HG02970 (cell line): ENCODE results near the gene INSR.
"Not testable (repeated sequence)": the region's sequence is repeated elsewhere in the genome, so short reads cannot be mapped to it uniquely, and the experiment has no call there.

Experiments used
- ATAC-seq: cut with Tn5 transposase; IDR thresholded peaks from one replicate; pipeline ENCODE4 v1.9.1; 2021; ENCODE audit warnings: mild to moderate bottlenecking, moderate library complexity, moderate number of reproducible peaks; ENCODE audit not compliant: unreplicated experiment, low FRiP score

Gene INSR

DNA sequence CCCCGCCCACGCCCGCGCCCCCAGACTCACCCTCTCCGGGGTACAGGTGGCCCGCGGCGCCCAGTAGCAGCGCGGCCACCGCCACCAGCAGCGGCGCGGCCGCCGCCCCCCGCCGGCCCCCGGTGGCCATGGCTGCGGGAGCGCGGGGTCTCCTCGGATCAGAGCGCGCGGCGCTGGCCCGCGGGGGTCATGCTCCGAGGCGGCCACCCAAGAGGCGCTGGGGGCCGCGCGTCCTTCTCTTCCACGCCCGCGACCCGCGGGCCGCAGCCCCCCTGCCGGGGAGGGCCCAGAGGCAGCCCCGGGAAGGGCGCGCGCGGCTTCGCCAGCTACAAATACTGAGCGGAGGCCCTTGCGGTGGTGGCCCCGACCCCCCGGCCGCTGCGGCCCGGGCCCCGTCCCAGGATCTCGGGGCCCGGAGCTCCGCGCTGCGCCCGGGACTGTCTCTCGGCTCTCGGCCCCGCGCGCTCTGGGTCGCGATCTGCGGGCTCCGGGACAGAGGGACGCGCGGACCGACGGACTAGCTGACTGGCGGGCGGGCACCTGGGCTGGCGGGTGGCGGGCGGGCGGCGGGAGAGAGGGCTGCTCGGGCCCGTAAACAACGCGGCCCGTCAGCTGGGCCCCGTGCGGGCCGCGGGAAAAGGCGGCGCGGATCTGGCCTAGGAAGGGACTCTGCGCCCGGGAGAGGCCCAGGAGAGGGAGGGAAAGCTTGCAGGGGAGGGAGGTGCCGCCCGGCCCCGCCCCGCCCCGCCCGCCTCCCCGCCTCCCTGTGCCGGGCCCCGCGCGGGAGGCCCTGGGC is at the start of gene INSR:
Gene INSR (minus strand): TSS at position 653 of the 796 bp plus-strand sequence. CDS start 523 bp downstream, at position 130.
- ATAC-seq, result no peak

- ATAC-seq, result no peak
Measured at GRCh38 chr19:7342143-7342542, 47.9 kb upstream of the INSR start.

GRCh38 chr19:7340959-7341837 is 47.0 kb upstream of the INSR start:
- ATAC-seq, result no peak

DNA sequence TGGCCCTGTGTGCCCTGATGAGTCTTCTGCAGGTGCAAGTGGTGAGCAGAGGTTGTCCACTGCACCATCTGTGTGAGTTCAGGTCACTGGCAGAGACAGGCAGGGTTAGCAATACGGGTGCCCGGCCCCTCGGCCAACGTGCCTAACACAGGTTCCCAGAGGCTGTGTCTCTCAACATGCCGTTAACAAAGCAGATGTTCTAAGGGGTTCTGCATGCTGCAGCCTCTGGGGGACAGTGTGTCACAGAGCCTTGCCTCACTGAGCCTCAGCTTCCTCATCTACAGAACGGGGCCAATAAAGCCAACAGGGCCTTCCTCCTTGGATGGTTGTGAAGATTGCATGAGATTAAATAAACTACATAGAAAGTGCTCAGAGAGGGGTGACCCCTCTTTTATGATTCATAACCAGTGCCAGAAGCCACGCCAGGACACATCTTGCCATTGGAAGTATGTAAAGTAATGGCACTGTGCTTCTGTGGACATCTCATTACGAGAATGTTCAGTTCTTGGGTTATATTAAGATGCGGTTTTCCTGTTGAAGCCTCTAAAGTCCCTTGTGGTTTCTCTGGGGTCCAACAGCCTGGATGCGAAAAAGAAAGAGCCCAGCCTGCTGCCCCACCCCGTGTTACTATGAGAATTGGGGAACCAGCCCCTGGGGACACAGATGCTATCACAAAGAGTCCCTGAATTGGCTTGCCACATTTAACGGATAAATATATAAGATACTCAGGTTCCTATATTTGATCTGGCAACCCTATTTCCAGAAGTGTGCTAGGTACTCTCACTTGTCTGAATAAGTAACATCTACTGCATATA is 43.4 kb upstream of the INSR start:
- ATAC-seq, result peak; percentile 70

DNA sequence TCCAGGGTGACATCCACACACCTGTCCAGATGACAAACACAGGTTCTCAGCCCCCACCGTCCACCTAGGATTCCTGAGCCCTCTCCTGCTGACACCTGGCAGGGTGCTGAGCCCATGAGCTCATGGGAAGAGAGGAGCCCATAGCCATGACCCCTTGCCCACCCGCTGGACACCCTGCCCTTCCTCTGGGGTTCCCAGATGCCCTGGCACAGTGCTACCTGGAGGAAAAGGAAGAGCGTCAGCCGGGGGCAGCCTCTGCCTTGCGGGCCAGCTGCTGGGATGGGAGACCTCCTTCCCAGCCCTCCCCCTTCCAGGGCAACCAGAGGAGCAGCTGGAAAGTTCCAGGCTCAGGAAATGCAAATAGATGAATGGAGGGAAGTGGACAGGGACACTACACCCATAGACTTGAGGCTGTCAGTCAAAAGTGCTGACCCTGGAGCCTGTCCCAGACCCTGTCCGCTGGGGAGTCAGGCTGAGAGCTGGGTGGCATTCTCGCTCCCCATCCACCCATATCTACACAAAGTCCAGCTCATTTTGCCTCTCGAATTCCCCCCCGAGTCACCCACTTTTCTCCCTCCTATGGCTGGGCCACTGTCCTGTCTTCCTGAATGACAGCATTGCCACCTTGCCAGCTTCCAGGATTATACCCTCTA is 42.2 kb upstream of the INSR start:
- ATAC-seq, result no peak

DNA sequence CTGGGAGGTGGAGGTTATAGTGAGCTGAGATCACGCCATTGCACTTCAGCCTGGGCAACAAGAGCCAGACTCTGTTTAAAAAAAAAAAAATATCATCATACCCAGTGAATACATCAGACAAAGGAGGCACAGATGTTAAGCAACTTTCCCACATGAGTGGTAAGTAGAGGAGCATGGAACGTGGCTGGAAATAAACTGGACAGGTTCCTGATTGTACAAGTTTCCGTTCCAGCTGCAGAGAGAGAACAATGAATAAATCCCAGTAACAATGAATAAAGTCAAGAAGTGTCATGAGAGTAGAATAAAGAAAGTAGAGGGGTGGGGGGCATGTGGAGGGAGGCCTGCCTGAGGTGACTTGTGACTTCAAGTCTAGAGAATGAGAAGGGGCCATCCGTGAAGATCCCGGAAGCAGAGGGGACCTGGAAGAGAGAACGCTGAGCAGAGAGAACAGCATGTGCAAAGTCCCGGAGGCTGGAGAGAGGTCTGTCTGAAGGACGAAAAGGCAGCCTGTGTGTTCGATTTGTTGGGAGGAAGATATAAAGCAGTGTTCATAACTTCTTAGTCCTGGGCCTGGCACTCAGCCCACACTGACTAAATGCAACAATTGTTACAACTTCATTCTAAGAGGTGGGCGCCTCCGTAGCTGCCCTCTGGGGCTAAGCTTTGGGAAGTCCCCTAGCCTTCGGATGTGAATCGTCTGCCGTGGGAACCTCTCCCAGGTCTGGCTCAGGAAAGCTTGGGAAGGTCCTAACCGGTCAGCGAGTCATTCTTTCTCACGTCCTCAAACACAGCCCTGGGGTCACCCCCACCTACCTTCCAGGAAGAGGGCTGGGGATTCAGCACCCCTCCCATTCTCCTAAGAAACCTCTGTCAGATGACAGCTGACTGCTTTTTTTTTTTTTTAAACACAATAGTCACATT is 39.2 kb upstream of the INSR start:
- no peak for ATAC-seq

GRCh38 chr19:7331446-7331845 is 37.2 kb upstream of the INSR start:
- no peak for ATAC-seq

- ATAC-seq, result no peak
Measured at GRCh38 chr19:7328647-7329046, 34.4 kb upstream of the INSR start.

GRCh38 chr19:7327802-7328201 is 33.6 kb upstream of the INSR start:
- no peak for ATAC-seq

- no peak for ATAC-seq
Measured at GRCh38 chr19:7326105-7326877, 32.1 kb upstream of the INSR start.

GRCh38 chr19:7318176-7318575 is 24.0 kb upstream of the INSR start:
- ATAC-seq, result no peak

DNA sequence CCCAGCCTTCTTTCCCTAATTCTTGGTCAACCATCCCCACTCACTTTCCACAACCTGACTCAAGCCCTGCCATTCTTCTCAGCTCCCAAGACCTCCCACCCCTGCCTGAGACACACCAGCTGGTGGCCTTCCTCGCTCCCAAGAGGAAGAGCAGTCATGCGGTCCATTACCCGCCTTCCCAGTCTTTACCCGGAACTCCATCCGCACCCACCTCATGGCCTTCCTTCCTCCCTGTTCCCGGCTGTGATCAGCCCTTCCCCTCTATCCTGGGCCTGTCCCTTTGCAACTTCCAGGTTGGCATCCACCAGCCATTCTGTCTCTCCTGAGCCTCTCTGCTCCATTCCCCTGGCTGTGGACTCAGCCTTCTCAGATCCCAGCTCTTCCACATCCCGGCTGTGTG is 18.6 kb upstream of the INSR start:
- no peak for ATAC-seq

- ATAC-seq, result no peak
Measured at GRCh38 chr19:7311911-7312310, 17.7 kb upstream of the INSR start.

DNA sequence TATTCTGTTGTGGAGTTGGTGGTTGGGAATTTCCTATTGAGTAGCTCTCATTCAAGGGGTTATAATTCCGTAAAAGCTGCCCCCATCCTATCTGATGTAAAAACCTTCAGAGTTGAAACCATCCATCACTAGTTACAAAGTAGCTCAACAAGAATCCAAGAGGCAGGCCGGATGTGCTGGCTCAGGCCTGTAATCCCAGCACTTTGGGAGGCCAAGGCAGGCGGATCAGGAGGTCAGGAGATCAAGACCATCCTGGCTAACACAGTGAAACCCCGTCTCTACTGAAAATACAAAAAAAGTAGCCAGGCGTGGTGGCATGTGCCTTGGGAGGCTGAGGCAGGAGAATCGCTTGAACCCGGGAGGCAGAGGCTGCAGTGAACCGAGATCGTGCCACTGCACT is 14.1 kb upstream of the INSR start:
- ATAC-seq, result not testable (repeated sequence)

DNA sequence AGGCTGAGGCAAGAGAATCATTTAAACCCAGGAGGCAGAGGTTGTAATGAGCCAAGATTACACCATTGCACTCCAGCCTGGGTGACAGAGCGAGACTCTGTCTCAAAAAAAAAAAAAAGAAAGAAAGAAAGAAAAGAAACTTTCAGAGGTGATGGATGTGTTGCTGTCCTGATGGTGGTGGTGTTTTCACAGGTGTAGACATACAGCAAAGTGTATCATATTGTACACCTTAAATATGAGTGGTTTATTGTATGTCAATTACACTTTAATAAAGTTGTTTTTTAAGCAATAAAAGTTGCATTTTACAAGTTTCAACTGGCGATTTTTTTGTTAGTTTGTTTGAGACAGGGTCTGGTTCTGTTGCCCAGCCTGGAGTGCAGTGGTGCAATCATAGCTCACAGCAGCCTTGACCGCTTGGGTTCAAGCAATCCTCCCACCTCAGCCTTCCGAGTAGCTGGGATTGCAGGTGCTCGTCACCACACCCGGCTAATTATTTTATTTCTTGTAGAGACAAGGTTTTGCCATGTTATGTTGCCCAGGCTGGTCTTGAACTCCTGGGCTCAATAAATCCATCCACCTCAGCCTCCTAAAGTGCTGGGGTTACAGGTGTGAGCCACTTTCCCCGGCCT is 13.5 kb upstream of the INSR start:
- no peak for ATAC-seq

DNA sequence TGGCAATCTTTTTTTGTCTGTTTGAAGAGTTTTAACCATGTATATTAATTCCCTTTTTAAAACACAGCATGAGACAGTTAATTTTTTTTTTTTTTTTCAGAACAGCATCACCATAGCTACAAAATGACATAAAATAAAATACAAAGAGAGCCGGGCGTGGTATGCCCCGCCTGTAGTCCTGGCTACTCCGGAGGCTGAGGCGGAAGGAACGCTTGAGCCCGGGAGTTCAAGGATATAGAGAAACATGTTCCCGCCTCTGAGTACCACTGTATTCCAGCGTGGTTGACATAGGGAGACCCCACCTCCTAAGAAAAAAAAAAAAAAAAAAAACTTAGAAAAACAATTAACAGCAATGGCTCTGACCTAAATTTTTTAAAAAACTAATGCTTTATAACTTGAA is 10.0 kb upstream of the INSR start:
- no peak for ATAC-seq

DNA sequence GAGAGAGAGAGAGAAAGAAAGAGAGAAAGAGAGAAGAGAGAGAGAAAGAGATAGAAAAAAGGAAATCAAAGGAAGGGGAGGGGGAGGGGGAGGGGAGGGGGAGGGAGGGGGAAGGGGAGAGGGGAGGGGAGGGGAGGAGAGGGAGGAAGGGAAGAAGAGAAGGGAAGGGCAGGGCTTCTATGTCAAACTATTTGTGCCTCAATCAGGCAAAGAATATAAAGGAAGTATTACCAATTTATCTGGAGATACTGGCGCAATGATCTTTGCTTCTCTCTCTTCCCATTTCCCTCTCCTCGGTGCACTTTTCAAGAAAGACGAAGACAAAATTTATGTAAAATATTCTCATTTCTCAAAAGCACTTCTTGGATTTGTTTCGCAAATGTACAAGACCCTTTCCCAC is 9.3 kb upstream of the INSR start:
- no peak for ATAC-seq

DNA sequence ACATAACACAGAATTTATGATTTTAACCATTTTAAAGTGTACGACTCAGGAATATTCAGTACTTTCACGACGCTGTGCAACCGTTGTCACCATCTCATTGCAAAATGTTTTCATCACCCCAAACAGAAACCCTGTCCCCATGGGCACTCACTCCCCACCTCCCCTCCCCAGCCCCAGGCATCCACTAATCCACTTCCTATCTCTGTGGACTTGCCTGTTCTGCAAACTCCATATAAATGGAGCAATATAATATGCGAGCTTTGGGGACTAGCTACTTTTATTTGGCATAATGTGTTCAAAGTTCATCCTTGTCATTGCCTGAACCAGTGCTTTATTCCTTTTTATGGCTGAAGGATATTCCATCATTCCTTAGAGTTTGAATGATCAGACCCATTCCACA is 7.3 kb upstream of the INSR start:
- ATAC-seq, result no peak
